Measurements from ENCODE around the gene HNMT.

HNMT gene

GRCh38 chr2:138000009-138000408 lies 35.7 kb downstream of the HNMT start:
- TF ChIP-seq, protein P1, sequence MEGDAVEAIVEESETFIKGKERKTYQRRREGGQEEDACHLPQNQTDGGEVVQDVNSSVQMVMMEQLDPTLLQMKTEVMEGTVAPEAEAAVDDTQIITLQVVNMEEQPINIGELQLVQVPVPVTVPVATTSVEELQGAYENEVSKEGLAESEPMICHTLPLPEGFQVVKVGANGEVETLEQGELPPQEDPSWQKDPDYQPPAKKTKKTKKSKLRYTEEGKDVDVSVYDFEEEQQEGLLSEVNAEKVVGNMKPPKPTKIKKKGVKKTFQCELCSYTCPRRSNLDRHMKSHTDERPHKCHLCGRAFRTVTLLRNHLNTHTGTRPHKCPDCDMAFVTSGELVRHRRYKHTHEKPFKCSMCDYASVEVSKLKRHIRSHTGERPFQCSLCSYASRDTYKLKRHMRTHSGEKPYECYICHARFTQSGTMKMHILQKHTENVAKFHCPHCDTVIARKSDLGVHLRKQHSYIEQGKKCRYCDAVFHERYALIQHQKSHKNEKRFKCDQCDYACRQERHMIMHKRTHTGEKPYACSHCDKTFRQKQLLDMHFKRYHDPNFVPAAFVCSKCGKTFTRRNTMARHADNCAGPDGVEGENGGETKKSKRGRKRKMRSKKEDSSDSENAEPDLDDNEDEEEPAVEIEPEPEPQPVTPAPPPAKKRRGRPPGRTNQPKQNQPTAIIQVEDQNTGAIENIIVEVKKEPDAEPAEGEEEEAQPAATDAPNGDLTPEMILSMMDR (IDR thresholded peaks at IDR 0.05; ENCODE audit: low read depth, low read length), result no peak
- H3K4me3 ChIP-seq (ENCODE audit: low read depth, low read length), result no peak overlapping the region

GRCh38 chr2:138000796-138001195 lies 36.5 kb downstream of the HNMT start:
- H3K4me3 ChIP-seq (ENCODE audit: low read depth, low read length), result no peak overlapping the region
- TF ChIP-seq, protein P1 (IDR thresholded peaks at IDR 0.05; ENCODE audit: low read depth, low read length), result no peak

DNA sequence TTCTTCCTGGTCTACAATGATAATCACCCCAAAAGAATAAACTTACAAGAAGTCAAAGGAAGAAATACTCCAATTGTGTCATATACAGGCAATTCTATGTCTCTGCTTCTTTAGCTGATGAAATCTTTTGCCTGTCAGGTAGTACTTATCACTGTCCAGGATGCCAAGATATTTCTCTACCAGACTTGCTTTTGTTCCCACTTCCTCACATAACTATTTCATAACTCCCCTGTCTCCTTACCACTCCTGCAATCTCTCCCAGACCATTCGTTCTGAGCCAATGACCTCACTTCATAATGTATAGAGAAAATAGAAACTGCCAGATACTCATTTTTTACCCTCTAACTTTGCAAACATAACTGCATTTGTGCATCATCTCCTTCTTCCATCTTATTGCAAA lies 39.1 kb downstream of the HNMT start:
- no peak overlapping the region for H3K4me3 ChIP-seq (ENCODE audit: low read depth, low read length)
- TF ChIP-seq, protein P1 (IDR thresholded peaks at IDR 0.05; ENCODE audit: low read depth, low read length), result no peak

GRCh38 chr2:138007431-138007830 lies 43.2 kb downstream of the HNMT start:
- H3K4me3 ChIP-seq (ENCODE audit: low read depth, low read length), result no peak overlapping the region
- TF ChIP-seq, protein P1 (IDR thresholded peaks at IDR 0.05; ENCODE audit: low read depth, low read length), result no peak

DNA sequence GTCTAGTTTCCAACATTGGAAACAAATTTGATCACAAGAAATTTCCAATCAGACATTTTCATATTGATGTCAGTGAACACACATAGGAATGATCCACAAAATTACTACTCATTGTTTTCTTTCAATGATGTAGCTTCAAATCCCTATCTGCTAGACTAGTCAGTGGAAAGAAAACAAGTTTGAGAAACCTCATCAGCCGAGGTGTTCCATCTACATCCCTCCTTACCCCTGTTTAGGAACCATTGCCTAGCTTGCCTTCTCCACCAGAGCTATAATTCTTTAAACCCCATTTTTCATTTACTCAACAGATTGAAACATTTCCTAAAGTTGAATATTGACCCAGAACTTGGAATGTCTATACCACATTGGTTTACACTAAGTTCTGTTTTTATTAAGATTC lies 45.3 kb downstream of the HNMT start:
- TF ChIP-seq, protein P1 (IDR thresholded peaks at IDR 0.05; ENCODE audit: low read depth, low read length), result no peak
- no peak overlapping the region for H3K4me3 ChIP-seq (ENCODE audit: low read depth, low read length)

GRCh38 chr2:138010890-138011289 lies 46.6 kb downstream of the HNMT start:
- TF ChIP-seq, protein P1 (IDR thresholded peaks at IDR 0.05; ENCODE audit: low read depth, low read length), result no peak

GRCh38 chr2:138012082-138012481 lies 47.8 kb downstream of the HNMT start:
- no peak overlapping the region for H3K4me3 ChIP-seq (ENCODE audit: low read depth, low read length)
- TF ChIP-seq, protein P1 (IDR thresholded peaks at IDR 0.05; ENCODE audit: low read depth, low read length), result no peak

More at GRCh38 chr2:138010890-138011289, 46.6 kb downstream of the HNMT start:
- no peak overlapping the region for H3K4me3 ChIP-seq (ENCODE audit: low read depth, low read length)
